Measurements from ENCODE around the gene CAD. TPM values are rescaled to one million over a fixed set of nuclear protein-coding genes. Genes with fewer than 3 reads are reported as not detected.
A peak's percentile ranks its signal among the peaks of the same experiment; 100 is the strongest.

The CAD gene
- total RNA-seq, 1 donor from 2014 or later, result 7.7 TPM

DNA sequence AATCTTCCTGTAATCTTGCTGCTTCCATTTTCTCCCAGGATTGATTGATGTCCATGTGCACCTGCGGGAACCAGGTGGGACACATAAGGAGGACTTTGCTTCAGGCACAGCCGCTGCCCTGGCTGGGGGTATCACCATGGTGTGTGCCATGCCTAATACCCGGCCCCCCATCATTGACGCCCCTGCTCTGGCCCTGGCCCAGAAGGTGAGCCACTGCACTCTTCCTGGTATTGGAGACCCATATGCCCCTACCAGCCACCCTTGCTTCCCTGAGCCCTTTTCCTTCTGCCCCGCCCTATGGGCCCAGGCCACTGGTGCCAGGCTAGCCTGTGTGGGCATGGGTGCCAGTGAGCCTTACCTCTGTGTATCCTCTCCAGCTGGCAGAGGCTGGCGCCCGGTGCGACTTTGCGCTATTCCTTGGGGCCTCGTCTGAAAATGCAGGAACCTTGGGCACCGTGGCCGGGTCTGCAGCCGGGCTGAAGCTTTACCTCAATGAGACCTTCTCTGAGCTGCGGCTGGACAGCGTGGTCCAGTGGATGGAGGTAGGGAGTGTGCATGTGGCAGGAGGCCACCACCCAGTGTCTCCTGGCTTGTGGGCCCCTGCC, 20.3 kb downstream of the CAD start:
- no peaks in the 10 kb centered on the region for H3K9me3 ChIP-seq (replicated peaks)
- no peak overlapping the region for H3K27ac ChIP-seq (replicated peaks)
- TF ChIP-seq, protein P1, sequence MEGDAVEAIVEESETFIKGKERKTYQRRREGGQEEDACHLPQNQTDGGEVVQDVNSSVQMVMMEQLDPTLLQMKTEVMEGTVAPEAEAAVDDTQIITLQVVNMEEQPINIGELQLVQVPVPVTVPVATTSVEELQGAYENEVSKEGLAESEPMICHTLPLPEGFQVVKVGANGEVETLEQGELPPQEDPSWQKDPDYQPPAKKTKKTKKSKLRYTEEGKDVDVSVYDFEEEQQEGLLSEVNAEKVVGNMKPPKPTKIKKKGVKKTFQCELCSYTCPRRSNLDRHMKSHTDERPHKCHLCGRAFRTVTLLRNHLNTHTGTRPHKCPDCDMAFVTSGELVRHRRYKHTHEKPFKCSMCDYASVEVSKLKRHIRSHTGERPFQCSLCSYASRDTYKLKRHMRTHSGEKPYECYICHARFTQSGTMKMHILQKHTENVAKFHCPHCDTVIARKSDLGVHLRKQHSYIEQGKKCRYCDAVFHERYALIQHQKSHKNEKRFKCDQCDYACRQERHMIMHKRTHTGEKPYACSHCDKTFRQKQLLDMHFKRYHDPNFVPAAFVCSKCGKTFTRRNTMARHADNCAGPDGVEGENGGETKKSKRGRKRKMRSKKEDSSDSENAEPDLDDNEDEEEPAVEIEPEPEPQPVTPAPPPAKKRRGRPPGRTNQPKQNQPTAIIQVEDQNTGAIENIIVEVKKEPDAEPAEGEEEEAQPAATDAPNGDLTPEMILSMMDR (IDR thresholded peaks at IDR 0.05; ENCODE audit: borderline replicate concordance), result no peak
- peaks cover 2% of the 10 kb centered on the region for H3K4me1 ChIP-seq
- H3K4me3 ChIP-seq, result no peak overlapping the region
- no peaks in the 10 kb centered on the region for H3K27me3 ChIP-seq (ENCODE audit: low read depth)
- DNase-seq, result no peak
- peaks cover 100% of the 10 kb centered on the region for H3K36me3 ChIP-seq
- intact Hi-C loops (cut with micrococcal nuclease), result no loop called here

DNA sequence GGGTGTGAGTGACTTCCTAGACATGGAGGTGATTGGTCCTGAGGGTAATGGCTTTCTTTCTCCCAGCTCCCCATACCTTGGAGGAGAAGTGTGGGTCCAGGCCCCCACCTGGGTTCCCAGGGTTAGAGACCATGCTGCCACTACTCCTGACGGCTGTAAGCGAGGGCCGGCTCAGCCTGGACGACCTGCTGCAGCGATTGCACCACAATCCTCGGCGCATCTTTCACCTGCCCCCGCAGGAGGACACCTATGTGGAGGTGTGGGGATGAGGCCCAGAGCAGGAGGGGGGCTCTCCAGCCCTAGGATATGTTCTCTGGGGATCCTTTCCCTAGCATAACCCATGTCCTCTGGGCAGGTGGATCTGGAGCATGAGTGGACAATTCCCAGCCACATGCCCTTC, 21.8 kb downstream of the CAD start:
- peak; percentile 9 for DNase-seq
- Histone ChIP-seq H3K27ac (replicated peaks) (no peak overlapping the region), H3K4me1 (peaks cover 17% of the 10 kb centered on the region), H3K9me3 (replicated peaks) (no peaks in the 10 kb centered on the region), H3K4me3 (no peak overlapping the region), H3K27me3 (ENCODE audit: low read depth) (no peaks in the 10 kb centered on the region), H3K36me3 (peaks cover 99% of the 10 kb centered on the region)
- TF ChIP-seq, protein P1 (IDR thresholded peaks at IDR 0.05; ENCODE audit: borderline replicate concordance), result no peak
- intact Hi-C loops (cut with micrococcal nuclease), result no loop called here

DNA sequence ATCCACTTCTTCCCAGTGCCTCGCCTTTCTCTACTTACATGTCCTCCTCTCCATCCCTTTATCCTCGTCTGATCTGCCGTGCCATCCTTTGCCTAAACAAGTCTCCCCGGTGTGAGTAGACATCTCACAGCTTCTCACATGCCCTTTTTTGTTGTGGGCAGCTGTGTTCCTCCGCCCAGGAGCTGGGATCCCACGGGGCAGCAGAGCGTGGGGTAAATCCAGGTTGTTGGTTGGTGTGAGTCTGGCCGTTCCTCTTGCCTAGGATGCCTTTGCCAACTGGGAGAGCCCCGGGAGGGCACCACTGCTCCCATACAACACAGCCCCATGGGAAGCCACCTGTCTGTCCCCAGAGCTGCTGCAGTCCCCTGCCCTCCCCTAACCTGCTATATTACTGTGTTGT, 23.2 kb downstream of the CAD start:
- H3K27me3 ChIP-seq (ENCODE audit: low read depth), result no peaks in the 10 kb centered on the region
- peaks cover 32% of the 10 kb centered on the region for H3K4me1 ChIP-seq
- H3K9me3 ChIP-seq (replicated peaks), result no peaks in the 10 kb centered on the region
- TF ChIP-seq, protein P1 (IDR thresholded peaks at IDR 0.05; ENCODE audit: borderline replicate concordance), result no peak
- H3K36me3 ChIP-seq, result peaks cover 84% of the 10 kb centered on the region
- no peak overlapping the region for H3K4me3 ChIP-seq
- H3K27ac ChIP-seq (replicated peaks), result no peak overlapping the region
- intact Hi-C loops (cut with micrococcal nuclease), result no loop called here
- peak; percentile 1 for DNase-seq

- H3K4me3 ChIP-seq, result no peak overlapping the region
- no peaks in the 10 kb centered on the region for H3K27me3 ChIP-seq (ENCODE audit: low read depth)
- H3K4me1 ChIP-seq, result peaks cover 39% of the 10 kb centered on the region
- no peaks in the 10 kb centered on the region for H3K9me3 ChIP-seq (replicated peaks)
- TF ChIP-seq, protein P1 (IDR thresholded peaks at IDR 0.05; ENCODE audit: borderline replicate concordance), result no peak
- no peak overlapping the region for H3K27ac ChIP-seq (replicated peaks)
- DNase-seq, result peak; percentile 12
- H3K36me3 ChIP-seq, result peaks cover 68% of the 10 kb centered on the region
- intact Hi-C loops (cut with micrococcal nuclease), result no loop called here
These were observed 24.8 kb downstream of the CAD start for GRCh38 chr2:27241761-27242613.

- Histone ChIP-seq H3K4me3 (no peak overlapping the region), H3K36me3 (peaks cover 62% of the 10 kb centered on the region), H3K4me1 (peaks cover 39% of the 10 kb centered on the region), H3K27ac (replicated peaks) (peak overlapping the region; percentile 59), H3K9me3 (replicated peaks) (no peaks in the 10 kb centered on the region), H3K27me3 (ENCODE audit: low read depth) (no peaks in the 10 kb centered on the region)
- DNase-seq, result no peak
- intact Hi-C loops (cut with micrococcal nuclease), result no loop called here
- TF ChIP-seq, protein P1 (IDR thresholded peaks at IDR 0.05; ENCODE audit: borderline replicate concordance), result no peak
These were observed 25.4 kb downstream of the CAD start for GRCh38 chr2:27242614-27242951.

Measured in left ventricle myocardium inferior (tissue), 1 donor.